Gastroesophageal sphincter (tissue), 2 donors: Measurements from ENCODE around the gene INPP5A.

Experiments used
- POLR2A ChIP-seq, 2 donors: fragments of 450-650 bp; IDR thresholded peaks; one replicate each; pipeline ENCODE4 v1.6.1; 2017; ENCODE audit warnings: antibody characterized with exemption in 2 of 2, mild to moderate bottlenecking in 2 of 2, moderate library complexity in 1 of 2
- POLR2AphosphoS5 ChIP-seq: sonication (generic); formaldehyde crosslinking; IDR thresholded peaks from one replicate; pipeline ENCODE4 v1.6.1; 2017; ENCODE audit warnings: antibody characterized with exemption

DNA sequence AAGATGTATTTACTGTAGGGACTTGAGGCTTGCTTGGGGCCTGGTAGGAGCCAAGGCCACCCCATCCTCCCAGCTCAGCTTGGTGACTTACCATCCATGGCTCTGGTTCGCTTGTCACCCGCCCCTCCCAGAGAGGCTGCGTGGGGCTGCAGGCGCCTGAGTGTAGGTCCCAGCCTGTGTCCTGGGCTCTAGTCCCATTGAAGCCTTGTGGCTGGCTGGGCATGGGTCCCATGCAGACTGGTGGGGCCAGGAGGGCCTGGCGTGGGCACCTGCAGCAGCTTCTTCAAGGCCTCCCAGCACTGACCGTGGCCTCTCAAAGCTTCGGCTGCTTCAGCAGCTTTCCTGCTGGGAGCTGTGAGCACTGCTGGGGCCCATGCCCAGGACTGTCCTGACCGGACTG lies 118.1 kb downstream of the INPP5A start:
- no peak for TF ChIP-seq POLR2AphosphoS5
- no peak for TF ChIP-seq POLR2A (IDR thresholded peaks at IDR 0.05)
